Endothelial cell (in vitro differentiated cells): ENCODE measurements around the gene ANKRD33B. TPM values are rescaled to one million over a fixed set of nuclear protein-coding genes. Genes with fewer than 3 reads are reported as not detected.

Experiments
- DNase-seq: peaks from one replicate; pipeline ENCODE4 v3.0.0; 2021; ENCODE audit warnings: low spot score
- H3K27ac Mint-ChIP-seq: one replicate; pipeline ENCODE4 v1.8.0; 2021; ENCODE audit warnings: mixed read lengths, inconsistent platforms; ENCODE audit not compliant: unreplicated experiment
- H3K27me3 Mint-ChIP-seq: one replicate; pipeline ENCODE4 v1.8.0; 2021; ENCODE audit warnings: mild to moderate bottlenecking, moderate library complexity, mixed read lengths, inconsistent platforms; ENCODE audit not compliant: unreplicated experiment
- H3K36me3 Mint-ChIP-seq: one replicate; pipeline ENCODE4 v1.8.0; 2021; ENCODE audit warnings: mild to moderate bottlenecking, low read depth, mixed read lengths, inconsistent platforms; ENCODE audit not compliant: unreplicated experiment
- H3K4me1 Mint-ChIP-seq: one replicate; pipeline ENCODE4 v1.8.0; 2021; ENCODE audit warnings: mild to moderate bottlenecking, mixed read lengths, inconsistent platforms; ENCODE audit not compliant: unreplicated experiment
- H3K4me3 Mint-ChIP-seq: one replicate; pipeline ENCODE4 v1.8.0; 2021; ENCODE audit warnings: mild to moderate bottlenecking, mixed read lengths, inconsistent platforms; ENCODE audit not compliant: unreplicated experiment
- H3K9me3 Mint-ChIP-seq: one replicate; pipeline ENCODE4 v1.8.0; 2021; ENCODE audit warnings: mixed read lengths, inconsistent platforms; ENCODE audit not compliant: unreplicated experiment
- total RNA-seq: library from RNA; stranded (reverse); fragmentation: NEBNext Ultra II Directional; extraction: Animal tissue kit (Norgen Biotek cat#: 25700); gene quantifications from one replicate; pipeline ENCODE4 v1.2.1, GENCODE V29; 2021; ENCODE audit not compliant: unreplicated experiment
- TF ChIP-seq, protein P1 (sequence below): fragments of 200-600 bp; sonication (generic); IDR thresholded peaks from one replicate; pipeline ENCODE4 v1.5.0; 2021; ENCODE audit warnings: antibody characterized with exemption; ENCODE audit not compliant: unreplicated experiment

The ANKRD33B gene
- total RNA-seq, 1 donor from 2014 or later, result 7.0 TPM

- H3K9me3 Mint-ChIP-seq, result no peaks in the 10 kb centered on the region
- TF ChIP-seq, protein P1, sequence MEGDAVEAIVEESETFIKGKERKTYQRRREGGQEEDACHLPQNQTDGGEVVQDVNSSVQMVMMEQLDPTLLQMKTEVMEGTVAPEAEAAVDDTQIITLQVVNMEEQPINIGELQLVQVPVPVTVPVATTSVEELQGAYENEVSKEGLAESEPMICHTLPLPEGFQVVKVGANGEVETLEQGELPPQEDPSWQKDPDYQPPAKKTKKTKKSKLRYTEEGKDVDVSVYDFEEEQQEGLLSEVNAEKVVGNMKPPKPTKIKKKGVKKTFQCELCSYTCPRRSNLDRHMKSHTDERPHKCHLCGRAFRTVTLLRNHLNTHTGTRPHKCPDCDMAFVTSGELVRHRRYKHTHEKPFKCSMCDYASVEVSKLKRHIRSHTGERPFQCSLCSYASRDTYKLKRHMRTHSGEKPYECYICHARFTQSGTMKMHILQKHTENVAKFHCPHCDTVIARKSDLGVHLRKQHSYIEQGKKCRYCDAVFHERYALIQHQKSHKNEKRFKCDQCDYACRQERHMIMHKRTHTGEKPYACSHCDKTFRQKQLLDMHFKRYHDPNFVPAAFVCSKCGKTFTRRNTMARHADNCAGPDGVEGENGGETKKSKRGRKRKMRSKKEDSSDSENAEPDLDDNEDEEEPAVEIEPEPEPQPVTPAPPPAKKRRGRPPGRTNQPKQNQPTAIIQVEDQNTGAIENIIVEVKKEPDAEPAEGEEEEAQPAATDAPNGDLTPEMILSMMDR, result no peak
- H3K27ac Mint-ChIP-seq, result no peak overlapping the region
- no peak overlapping the region for H3K4me3 Mint-ChIP-seq
- H3K27me3 Mint-ChIP-seq, result peaks cover 6% of the 10 kb centered on the region
- DNase-seq, result no peak
- H3K4me1 Mint-ChIP-seq, result peaks cover 16% of the 10 kb centered on the region
- H3K36me3 Mint-ChIP-seq, result no peaks in the 10 kb centered on the region
Observed at GRCh38 chr5:10655972-10656830, 92.3 kb downstream of the ANKRD33B start.

GRCh38 chr5:10658265-10658664 lies 94.4 kb downstream of the ANKRD33B start:
- Mint-ChIP-seq H3K4me1 (peaks cover 16% of the 10 kb centered on the region), H3K27ac (no peak overlapping the region), H3K4me3 (no peak overlapping the region), H3K9me3 (no peaks in the 10 kb centered on the region), H3K36me3 (no peaks in the 10 kb centered on the region), H3K27me3 (peaks cover 12% of the 10 kb centered on the region)
- TF ChIP-seq, protein P1, result no peak
- no peak for DNase-seq

- TF ChIP-seq, protein P1, result no peak
- peaks cover 16% of the 10 kb centered on the region for H3K4me1 Mint-ChIP-seq
- DNase-seq, result no peak
- peaks cover 7% of the 10 kb centered on the region for H3K27me3 Mint-ChIP-seq
- no peak overlapping the region for H3K27ac Mint-ChIP-seq
- no peaks in the 10 kb centered on the region for H3K9me3 Mint-ChIP-seq
- H3K36me3 Mint-ChIP-seq, result no peaks in the 10 kb centered on the region
- no peak overlapping the region for H3K4me3 Mint-ChIP-seq
Observed at GRCh38 chr5:10660135-10660534, 96.3 kb downstream of the ANKRD33B start.

GRCh38 chr5:10660720-10661387 lies 97.0 kb downstream of the ANKRD33B start:
- Mint-ChIP-seq H3K36me3 (no peaks in the 10 kb centered on the region), H3K9me3 (no peaks in the 10 kb centered on the region), H3K4me1 (peaks cover 14% of the 10 kb centered on the region), H3K4me3 (no peak overlapping the region), H3K27ac (no peak overlapping the region), H3K27me3 (peaks cover 6% of the 10 kb centered on the region)
- DNase-seq, result no peak
- TF ChIP-seq, protein P1, result no peak

GRCh38 chr5:10661401-10661800 lies 97.5 kb downstream of the ANKRD33B start:
- TF ChIP-seq, protein P1, result no peak
- H3K27me3 Mint-ChIP-seq, result peaks cover 6% of the 10 kb centered on the region
- DNase-seq, result no peak
- peaks cover 8% of the 10 kb centered on the region for H3K4me1 Mint-ChIP-seq
- no peaks in the 10 kb centered on the region for H3K36me3 Mint-ChIP-seq
- H3K4me3 Mint-ChIP-seq, result no peak overlapping the region
- H3K27ac Mint-ChIP-seq, result no peak overlapping the region
- H3K9me3 Mint-ChIP-seq, result no peaks in the 10 kb centered on the region
